Measurements from ENCODE around the gene RRAS2. TPM values are rescaled to one million over a fixed set of nuclear protein-coding genes. Genes with fewer than 3 reads are reported as not detected.

The RRAS2 gene
- total RNA-seq, 1 donor from 2014 or later: 47.1 TPM

- intact Hi-C loops (cut with DNase I): no loop called here
- TF ChIP-seq, protein P1, sequence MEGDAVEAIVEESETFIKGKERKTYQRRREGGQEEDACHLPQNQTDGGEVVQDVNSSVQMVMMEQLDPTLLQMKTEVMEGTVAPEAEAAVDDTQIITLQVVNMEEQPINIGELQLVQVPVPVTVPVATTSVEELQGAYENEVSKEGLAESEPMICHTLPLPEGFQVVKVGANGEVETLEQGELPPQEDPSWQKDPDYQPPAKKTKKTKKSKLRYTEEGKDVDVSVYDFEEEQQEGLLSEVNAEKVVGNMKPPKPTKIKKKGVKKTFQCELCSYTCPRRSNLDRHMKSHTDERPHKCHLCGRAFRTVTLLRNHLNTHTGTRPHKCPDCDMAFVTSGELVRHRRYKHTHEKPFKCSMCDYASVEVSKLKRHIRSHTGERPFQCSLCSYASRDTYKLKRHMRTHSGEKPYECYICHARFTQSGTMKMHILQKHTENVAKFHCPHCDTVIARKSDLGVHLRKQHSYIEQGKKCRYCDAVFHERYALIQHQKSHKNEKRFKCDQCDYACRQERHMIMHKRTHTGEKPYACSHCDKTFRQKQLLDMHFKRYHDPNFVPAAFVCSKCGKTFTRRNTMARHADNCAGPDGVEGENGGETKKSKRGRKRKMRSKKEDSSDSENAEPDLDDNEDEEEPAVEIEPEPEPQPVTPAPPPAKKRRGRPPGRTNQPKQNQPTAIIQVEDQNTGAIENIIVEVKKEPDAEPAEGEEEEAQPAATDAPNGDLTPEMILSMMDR (IDR thresholded peaks at IDR 0.05): no peak
- Histone ChIP-seq H3K9me3 (no peaks in the 10 kb centered on the region), H3K36me3 (no peaks in the 10 kb centered on the region), H3K4me3 (no peak overlapping the region), H3K27me3 (no peaks in the 10 kb centered on the region), H3K4me1 (no peaks in the 10 kb centered on the region), H3K27ac (no peak overlapping the region)
- ATAC-seq (no peak), DNase-seq (no peak)
These were observed 29.3 kb downstream of the RRAS2 start for GRCh38 chr11:14329702-14330101.

GRCh38 chr11:14327116-14327515, 31.9 kb downstream of the RRAS2 start:
- ATAC-seq: no peak
- no peaks in the 10 kb centered on the region for H3K27me3 ChIP-seq

DNA sequence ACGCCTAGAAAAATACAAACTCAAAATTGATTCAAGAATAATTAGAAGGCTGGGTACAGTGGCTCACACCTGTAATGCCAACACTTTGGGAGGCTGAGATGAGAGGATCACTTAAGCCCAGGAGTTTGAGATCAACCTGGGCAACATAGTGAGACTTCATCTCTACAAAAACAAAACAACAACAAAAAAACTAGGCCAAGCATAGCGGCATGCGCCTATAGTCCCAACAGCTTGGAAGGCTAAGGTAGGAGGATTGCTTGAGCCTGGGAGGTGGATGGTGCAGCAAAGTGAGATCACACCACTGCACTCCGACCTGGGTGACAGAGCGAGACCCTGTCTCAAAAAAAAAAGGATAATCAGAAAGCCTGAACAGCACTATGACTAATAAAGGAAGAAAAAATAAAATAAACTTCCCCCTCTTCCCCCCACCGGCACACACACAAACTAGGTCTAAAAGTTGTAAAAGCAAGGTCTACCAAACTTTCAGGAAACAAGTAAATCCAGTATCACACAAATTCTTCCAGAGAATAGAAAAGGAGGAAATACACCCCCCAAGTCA, 35.8 kb downstream of the RRAS2 start:
- Histone ChIP-seq H3K36me3 (no peaks in the 10 kb centered on the region), H3K9me3 (no peaks in the 10 kb centered on the region), H3K4me1 (peaks cover 6% of the 10 kb centered on the region), H3K27ac (no peak overlapping the region), H3K27me3 (no peaks in the 10 kb centered on the region), H3K4me3 (no peak overlapping the region)
- DNase-seq (no peak), ATAC-seq (no peak)
- TF ChIP-seq, protein P1 (IDR thresholded peaks at IDR 0.05): no peak
- intact Hi-C loops (cut with DNase I): no loop called here

More at GRCh38 chr11:14327116-14327515, 31.9 kb downstream of the RRAS2 start:
- intact Hi-C loops (cut with DNase I): no loop called here
- Histone ChIP-seq H3K4me3 (no peak overlapping the region), H3K4me1 (no peaks in the 10 kb centered on the region), H3K36me3 (no peaks in the 10 kb centered on the region), H3K27ac (no peak overlapping the region), H3K9me3 (no peaks in the 10 kb centered on the region)
- no peak for DNase-seq
- TF ChIP-seq, protein P1 (IDR thresholded peaks at IDR 0.05): no peak

DNA sequence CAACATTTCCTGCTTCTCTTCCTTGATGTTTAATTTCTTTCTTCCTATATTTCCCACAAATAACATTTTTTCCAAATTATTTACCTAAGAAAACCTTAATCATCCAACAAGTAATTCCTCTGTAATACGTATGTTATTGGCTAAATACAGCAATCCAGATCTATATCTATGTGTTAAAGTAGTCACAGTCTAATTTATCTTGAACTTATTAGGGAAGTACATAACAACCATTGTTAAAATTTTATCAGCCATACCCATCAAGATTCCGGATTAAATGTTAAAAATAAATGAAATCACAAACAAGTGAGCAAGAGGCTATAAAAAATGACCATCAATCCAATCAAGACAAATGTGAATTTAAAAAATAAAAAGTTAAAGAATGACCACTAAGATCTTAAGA, 36.5 kb downstream of the RRAS2 start:
- no peak for DNase-seq
- no peaks in the 10 kb centered on the region for H3K36me3 ChIP-seq
- no peaks in the 10 kb centered on the region for H3K9me3 ChIP-seq
- intact Hi-C loops (cut with DNase I): no loop called here
- no peak overlapping the region for H3K4me3 ChIP-seq
- no peak for ATAC-seq
- H3K4me1 ChIP-seq: peaks cover 6% of the 10 kb centered on the region
- TF ChIP-seq, protein P1 (IDR thresholded peaks at IDR 0.05): no peak
- H3K27me3 ChIP-seq: no peaks in the 10 kb centered on the region
- no peak overlapping the region for H3K27ac ChIP-seq

GRCh38 chr11:14320020-14320419, 39.0 kb downstream of the RRAS2 start:
- Histone ChIP-seq H3K27me3 (no peaks in the 10 kb centered on the region), H3K36me3 (no peaks in the 10 kb centered on the region), H3K4me3 (no peak overlapping the region), H3K9me3 (no peaks in the 10 kb centered on the region), H3K27ac (no peak overlapping the region), H3K4me1 (peaks cover 6% of the 10 kb centered on the region)
- intact Hi-C loops (cut with DNase I): no loop called here
- DNase-seq (no peak), ATAC-seq (no peak)
- TF ChIP-seq, protein P1 (IDR thresholded peaks at IDR 0.05): no peak

DNA sequence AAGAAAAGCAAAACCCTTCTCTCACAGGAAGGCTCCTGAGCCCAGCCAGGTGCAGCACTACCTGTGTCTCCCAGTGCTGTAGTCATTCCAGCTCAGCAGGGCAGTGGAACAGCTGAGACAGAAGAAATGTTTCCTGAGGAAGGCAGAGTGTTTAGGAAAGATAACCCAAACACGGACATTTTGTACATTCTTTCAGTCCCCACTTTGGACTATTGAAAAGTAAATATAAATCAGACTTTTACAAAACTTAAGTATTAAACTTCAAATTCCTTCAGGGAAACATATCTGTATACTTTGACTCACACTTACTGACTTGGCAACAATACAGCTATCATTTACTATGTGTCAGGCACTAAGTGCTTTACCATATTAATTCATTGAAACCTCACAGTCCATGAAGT, 40.4 kb downstream of the RRAS2 start:
- Histone ChIP-seq H3K36me3 (no peaks in the 10 kb centered on the region), H3K4me3 (no peak overlapping the region), H3K27me3 (no peaks in the 10 kb centered on the region), H3K27ac (peak overlapping the region; percentile 5), H3K4me1 (peaks cover 9% of the 10 kb centered on the region), H3K9me3 (no peaks in the 10 kb centered on the region)
- peak; percentile 79 for ATAC-seq
- TF ChIP-seq, protein P1 (IDR thresholded peaks at IDR 0.05): no peak
- no peak for DNase-seq
- intact Hi-C loops (cut with DNase I): no loop called here

All from upper lobe of right lung (tissue), 1 donor.